Umbilical cord (tissue), 2 donors: ENCODE data around the gene TFG. TPM values are rescaled to one million over a fixed set of nuclear protein-coding genes. Genes with fewer than 3 reads are reported as not detected.

Source experiments
- DNase-seq: peaks from one replicate; pipeline ENCODE4 v3.0.0-alpha.2; 2015; ENCODE audit warnings: low spot score
- total RNA-seq: library from RNA; depleted of rRNA; stranded (reverse); fragments of >200 nt; gene quantifications from one replicate; pipeline ENCODE4 v1.2.3, GENCODE V29; 2014; ENCODE audit warnings: low replicate concordance; ENCODE audit not compliant: insufficient read depth

The TFG gene
- total RNA-seq, 1 donor from 2014 or later: 101 TPM

DNA sequence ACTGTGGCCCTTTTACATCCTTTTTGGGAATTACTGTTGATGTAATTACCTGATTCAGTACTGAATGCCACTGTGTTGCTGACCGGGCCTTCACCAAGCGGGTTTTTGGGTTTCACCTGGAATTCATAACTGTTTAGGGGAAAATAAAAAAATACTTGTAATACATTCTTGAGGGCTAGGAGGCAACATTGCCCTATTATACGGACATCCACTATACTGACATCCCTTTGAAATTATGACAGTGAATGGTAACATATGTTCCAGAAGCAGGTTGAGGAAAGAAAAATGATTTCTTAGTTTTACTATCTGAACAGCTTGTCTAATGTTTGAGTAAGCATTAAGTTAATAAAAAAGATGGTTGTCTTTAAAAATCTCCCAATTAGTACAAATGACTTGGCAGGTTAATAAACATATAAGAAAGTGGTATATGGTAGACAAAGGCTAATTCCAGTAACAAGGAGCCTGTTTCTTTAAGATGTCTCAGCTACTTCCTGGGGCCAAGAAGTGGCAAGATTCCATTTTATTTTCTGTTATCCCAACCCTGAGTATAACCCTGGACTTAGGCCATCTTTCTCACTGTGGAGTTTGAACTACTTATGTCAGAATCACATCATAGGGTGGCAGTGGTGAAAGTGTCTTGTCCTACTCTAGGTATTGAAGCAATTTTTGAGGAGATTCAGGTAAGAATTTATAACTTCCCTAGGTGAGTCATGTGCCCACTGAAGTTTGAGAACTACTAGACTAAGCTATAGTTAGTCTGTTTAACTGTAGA is 45.5 kb downstream of the TFG start:
- no peak for DNase-seq

DNA sequence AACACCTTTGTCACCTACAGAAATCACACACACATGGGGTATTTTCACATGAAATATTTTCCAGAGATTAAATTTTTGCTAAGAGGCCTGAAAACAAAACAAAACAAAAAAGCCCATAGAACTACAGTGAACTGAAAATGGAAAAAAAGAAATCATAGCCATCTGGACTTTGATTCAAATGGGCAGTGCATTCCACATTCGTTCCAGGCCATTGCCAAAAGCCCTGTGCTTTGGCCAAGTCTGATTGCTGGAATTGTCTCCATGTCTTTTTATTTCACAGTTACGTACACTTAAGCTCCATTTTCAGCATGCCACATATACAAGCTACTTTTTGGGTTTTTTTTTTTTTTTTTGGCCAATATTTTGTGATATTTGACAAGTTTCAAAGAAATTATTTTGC is 47.1 kb downstream of the TFG start:
- no peak for DNase-seq

DNA sequence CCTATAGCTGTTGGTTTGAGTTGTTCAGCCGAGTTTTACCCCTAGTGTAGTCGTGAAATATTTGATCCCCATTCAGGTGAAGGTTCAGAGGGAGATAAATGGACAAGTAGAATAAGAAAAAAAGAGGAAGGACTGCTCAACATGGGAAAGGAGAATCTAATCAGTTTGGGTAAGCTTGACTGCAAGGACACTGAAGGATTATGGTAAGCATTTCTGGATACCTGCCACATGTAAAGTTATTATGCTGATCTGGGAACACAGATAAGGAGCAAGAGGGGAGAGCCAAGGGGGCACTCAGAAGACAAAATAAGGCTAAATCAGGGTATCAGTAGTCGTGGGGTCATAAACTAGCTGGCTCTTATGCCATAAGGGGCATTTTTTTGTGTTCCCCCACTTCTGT is 49.9 kb downstream of the TFG start:
- DNase-seq: peak; percentile 39

DNA sequence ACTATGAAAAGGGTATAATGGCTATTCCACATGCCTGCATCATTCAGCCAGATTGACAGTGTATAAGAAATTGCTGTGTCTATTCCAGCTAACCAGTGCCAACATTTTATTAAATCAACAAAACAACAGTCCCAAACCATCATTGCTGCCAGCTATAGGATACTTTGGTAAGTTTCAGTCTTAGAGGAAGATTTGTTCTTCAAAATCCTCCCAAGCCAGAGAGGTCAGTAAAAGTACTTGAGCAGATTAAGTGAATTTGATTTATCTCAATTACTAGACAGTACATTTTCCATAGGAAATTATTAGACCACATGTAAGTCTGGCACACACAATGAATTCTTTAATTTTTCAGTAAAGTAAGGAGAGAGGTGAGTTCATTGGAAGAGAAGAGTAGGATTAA is 50.7 kb downstream of the TFG start:
- DNase-seq: peak; percentile 71

DNA sequence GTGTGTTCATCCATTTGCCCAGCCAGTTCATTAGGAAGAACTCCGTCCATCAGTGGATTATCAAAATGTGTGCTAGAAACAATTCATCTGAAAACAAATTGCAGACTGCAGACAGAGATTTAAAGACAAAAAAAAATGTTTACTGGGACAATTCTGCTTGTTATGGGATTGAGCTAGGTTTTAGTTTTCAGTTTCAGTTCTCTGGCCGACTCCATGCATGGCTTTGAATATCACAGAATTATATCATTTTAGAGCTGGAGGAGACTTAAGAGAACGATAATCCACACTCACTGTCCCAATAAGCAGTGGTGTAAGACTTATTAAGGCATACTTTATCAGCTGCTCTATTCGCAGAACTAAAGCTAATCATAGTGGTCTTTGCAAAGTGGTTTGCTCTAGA is 51.1 kb downstream of the TFG start:
- peak; percentile 45 for DNase-seq

DNA sequence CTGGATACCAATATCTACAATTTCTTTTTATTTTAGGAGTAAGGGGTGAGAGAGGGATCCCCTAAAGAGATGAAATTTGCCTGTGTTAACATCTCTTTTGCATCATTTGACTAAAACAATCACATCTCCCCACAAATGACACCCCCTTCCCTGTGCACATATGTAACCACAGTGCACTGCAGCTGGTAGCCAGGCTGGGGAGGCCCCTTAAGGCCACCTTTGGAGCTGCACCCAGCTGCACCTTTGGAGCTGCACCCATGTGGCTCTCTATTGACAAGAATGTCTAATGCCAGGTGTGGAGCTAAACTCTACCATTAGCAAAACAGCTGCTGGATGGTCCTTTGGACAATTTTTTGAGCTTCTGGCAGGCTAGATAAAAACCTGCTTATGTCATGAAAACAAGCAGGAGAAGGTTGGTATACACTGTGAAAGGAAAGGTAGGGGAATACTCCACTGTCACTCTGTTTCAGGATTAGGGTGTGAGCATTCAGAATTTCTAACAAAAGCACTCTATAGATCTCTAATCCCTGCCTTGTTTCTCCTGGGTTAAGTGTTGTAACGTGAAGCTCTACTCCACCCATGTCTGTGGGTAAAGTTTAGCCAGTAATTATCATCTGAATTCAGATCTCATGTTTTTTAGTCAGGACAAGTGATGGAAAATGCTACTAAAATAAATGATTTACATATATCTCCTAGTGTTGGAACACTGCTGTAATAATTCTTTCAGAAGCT is 52.1 kb downstream of the TFG start:
- DNase-seq: no peak

DNA sequence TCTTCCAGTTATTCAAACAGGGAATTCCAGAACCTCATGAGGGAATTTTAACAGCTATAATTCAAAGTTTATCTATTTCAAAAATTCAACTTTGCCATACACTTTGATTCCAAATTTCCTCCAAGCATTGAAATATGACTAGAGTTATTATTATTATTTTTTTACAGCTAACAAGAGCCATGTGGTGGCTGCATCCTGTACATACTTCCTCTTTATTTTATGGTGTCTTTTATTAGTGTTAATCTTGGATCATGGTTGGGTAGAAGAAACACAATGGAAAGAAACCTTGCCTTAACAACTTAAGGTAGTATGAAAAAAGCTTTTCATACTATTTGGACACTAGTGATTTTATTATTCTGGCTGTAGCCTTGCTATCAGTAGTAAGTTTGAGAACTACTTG is 52.7 kb downstream of the TFG start:
- DNase-seq: peak; percentile 14

DNA sequence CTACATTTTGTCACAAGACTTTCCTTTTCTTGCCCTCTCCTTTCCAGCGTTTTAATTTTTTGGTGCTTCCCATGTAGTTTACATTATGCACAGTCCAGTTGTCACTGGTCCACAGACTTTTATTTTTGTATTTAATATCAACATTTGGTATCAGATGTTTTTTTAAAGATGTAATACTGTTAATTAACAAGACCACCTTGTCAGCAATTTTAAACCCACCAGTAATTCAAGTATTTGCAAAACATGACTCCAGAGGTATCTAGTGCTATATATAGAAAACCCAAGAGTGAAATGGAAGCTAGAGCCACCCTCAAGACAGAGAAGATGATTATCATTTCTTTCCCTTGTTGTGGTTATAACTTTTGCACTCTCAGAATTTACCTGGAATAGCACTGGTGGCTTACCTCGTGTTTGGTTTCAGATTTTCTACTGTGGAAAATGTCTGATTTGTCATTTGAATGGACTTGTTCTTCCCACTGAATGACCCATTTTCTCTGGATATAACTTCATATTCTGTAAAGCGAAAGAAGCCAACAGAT is 56.2 kb downstream of the TFG start:
- DNase-seq: no peak

DNA sequence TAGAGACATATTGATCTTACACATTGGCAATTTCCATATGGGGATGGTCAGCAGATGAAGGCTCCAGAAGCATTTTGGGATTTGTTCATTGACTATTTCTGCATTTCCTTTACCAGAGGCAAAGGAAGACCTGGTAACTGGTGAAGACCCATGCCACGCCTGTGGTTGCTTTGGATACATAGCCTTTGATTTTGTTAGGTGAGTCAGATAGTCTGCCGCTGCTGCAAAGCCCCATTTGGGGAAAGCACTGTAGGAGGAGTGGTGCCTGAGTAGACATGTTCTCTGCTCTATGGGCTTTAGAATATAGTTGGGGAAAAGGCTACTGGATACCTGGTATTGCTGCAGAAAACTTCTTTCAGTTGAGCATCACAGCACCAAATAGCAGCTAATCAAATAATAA is 56.8 kb downstream of the TFG start:
- DNase-seq: no peak

DNA sequence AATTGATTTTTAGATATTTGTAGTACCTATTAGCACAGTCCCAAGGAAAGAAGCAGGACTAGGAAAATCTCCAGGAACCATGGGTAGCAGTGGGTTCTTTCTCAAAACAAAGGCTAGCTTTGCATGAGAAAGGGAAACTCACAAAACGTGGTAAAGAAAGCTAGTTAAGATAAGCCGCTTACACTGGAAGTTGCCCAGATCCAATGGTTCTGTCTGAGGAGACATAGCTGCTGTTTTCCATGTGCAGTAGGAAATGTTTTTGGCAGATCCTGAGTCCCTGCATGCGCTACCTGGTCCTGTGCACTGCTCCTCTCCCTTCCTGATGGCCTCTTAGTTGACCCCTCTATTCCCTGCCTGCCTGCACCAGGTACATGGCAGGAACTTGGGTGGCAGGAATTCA is 60.4 kb downstream of the TFG start:
- no peak for DNase-seq

DNA sequence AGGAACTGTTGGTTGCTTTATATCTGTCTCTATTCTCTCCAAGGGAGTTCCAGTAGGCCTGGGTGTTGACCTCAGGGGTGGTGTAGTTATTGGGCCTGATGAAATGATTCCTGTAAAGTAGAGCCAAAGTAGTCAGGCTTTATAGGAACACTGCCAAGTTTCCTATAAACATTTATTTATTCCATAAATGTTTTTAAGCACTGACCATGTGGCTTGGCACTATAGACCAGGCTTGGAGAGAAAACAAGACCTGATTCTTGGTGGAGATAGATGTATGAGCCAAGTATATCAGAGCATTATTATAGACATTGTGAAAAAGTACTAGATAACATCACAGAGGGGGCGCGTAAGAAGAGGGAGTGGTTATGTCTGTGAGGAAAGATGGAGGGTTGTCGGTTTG is 65.9 kb downstream of the TFG start:
- DNase-seq: no peak

DNA sequence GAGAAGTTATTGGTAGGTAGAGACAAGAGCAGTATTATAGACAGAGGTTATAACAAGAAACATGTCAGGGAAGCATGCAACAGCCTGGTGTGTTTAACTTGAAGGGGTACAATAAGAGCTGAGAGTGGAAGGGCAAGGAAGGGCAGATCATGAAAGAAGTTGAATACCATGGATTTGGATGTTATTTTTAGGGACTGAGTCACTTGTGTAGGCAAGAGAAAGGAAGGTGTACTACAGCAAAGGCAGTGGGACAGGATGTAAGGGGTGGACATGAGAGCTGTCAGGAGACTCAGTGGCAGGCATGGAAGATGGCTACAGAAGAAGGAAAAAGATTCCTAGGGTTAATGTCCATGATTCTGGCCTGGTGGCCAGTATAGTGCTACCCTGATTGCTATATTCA is 66.4 kb downstream of the TFG start:
- DNase-seq: no peak

DNA sequence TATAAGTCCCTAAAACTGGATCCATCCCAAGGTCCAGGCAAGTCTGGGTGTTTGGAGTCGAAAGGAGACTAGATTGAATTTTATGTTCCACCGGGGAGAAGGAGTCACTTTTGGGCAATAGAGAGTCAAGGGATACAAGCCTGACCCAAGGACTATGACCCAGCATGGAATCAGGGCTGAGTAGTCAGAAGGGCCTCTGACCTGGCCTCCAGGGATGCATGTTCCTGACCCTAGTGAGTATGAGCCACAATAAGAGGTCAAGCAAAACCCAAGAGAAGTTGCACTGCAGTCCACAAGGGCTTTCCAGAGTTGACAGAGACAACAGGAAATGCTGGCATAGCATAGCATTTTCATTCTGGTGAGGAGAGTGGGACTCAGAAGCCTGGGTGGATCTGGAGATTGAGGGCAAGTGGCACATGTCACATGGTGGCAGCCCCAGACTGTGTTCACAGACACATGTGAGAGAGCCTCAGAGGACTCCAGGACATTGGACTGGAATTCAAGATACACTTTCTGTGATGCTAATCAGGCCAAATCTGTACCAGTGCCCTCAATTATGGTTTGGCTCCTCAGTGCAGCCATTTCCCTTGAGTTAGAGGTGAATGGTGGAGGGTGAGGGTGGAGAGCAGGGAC is 66.9 kb downstream of the TFG start:
- DNase-seq: no peak

DNA sequence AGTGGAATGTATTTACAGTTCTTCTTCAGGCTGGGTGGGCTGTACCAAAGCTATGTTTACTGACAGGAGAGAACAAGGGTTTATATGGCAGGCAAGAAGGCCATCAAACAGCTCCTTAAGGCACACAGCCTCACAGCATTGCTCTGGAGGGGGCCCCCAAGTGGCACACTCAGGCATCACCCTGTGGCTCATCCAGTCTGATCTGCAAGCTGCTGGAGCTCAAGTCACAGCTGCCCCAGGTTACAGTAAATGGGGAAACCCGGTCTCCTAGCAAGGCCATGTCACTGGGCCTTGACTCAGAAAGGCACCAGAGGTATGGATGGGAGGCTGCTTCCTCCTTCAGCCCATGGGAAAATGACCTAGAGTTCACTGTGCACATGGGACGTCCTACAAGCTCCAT is 67.5 kb downstream of the TFG start:
- DNase-seq: no peak

DNA sequence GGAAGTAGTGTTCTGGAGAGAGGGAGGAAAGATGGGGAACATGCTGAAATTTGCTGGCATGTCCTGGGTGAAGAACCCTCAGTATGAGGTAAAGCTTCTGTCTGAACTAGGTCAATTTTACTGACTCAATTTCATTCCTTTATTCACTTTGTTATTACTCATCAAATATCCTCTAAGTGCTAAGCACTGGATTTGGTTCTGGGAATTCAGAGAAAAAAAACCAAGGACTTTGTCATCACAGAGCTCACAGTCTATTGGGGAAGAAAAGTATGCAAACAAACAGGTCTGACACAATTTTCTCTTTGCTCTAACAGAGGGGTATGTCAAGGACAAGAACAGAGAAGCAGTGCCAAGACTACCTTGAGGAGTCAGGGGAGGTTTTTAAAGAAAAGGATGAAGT is 68.0 kb downstream of the TFG start:
- no peak for DNase-seq

DNA sequence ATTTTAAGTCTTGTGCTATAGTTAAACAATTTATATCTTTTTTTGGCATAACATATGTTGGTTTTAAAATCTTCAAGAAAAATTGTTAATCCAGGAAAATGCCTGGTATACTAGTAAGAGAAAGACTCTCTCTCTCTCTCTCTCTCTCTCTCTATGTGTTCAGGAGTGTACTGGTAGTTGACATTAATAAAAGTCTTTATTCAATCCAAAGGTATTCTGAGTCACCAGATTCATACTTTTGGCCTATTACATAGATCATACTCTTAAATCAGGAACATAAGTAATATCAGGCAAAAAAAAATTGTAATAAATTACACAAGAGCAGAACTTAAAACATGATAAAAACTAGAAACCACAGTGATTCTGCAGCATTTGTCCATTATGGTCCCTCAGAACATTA is 70.2 kb downstream of the TFG start:
- DNase-seq: no peak

DNA sequence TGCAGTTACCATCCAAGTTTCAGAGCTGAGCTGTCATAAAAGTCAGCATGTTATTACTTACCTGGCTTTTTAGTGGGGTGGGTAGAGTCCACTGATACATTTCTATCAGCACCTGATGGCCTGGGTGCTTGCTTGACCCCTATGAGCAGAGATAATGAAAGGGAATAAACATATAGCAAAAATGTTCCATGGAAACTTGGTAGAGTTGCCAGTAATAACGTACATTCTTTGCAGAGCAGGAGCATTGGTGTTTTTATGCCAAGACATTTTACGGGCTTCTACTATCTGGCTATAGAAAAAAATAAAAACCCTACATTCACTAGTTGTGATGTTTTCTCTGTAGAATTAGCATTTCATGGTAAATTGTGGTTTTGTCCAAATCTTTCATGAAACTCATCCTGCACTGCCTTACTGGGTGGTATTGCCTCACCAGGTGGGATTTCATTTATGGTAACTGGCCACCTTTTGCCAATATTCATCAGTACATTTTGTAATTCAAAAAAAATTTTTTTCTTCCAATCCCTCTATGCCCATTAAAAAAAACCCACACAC is 70.9 kb downstream of the TFG start:
- DNase-seq: no peak

DNA sequence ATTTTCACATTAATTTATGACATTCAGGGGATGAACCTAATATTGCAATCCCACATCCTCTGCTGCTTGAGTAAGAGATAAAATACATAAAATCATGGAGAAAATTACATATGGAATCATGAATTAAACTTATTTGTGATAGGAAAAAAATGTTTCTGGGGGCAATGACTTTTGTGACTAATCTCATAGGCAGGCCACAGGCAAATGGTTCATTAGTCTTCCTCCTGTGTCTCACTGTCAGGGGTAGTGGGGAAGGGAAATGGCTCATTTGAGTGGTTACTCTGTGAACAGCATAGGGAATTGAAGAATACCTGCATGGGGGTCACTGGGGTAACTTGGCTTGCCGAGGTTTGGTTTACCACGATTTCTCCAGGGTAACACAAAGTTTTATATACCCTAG is 72.0 kb downstream of the TFG start:
- DNase-seq: no peak

DNA sequence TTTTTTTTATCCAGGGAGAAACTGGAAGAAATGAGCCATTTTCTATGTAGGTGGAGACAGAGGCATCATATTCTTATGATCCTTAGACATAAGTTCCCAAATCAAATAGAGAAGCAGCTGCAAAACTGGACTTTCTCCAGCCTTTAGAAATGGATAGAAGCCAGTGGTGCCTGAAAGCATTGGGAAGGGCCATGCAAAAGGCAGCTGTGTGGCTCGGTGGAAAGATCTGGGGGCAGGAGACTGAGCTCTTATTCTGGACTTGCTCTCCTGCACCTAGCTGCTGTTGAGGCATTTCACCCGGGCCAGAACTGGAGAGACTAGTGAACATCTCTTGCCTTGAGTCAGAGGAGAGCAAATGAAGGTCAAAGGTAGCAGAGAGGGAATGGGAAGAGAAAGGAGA is 73.1 kb downstream of the TFG start:
- DNase-seq: peak; percentile 56

DNA sequence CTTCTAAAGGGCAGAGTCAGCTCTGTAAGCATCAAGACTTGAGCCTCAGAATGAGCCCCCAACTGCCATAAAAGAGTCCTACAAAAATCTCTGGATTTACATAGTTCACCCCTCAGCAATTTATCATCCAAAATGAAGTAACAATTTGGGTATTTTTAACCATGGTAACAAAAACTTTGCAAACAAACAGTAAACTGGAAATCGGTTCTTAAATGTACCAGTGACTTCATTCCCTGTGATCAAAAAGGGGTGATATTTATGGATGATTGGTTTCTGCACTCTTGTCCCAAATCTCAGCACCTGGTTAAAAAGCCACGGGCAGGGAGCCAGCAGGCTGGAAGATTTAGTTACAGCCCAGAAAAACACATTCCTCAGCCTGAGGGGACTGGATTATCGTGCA is 73.6 kb downstream of the TFG start:
- peak; percentile 61 for DNase-seq

DNA sequence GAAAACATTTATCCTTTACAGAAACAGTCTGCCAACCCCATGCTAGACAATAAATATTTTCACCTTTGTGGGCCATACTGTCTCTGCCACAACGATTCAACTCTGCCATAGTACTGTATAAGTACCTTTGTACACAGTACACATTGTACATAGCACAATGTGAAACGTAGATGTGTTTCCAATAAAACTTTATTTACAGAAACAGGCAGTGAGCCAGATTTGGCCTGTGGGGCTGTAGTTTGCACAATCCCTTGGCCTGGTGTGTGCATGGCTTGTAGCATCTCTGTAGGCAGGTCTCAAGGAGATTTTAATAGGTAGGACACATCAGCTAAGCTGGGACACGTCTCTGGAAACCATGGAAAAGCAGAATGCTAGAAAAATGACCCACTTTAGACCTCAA is 74.3 kb downstream of the TFG start:
- DNase-seq: no peak

DNA sequence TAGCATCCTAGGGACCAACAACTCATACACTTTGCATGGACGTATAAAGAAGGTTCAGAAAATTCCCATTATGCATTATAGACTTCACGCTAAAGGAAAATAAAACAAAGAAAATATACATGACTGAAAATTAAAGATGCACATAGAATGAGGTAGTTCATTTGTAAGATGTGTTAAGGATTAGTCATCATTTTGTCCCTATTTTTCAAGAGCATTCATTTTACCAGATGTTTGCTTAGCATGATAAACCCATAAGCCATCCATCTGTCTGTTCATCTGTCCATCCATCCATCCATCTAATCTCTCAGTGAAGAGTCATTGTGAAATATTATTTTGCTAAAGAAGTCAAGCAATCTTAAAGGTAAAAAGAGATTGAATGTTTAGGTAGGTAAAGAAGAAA is 80.3 kb downstream of the TFG start:
- no peak for DNase-seq
